DMS79 treated with DMSO at 0.1 percent for 48 hours (cell line): Measurements from ENCODE around the gene MRS2.
"Not testable (repeated sequence)": the region's sequence is repeated elsewhere in the genome, so short reads cannot be mapped to it uniquely, and the experiment has no call there.

Source experiments
- DNase-seq: peaks from one replicate; lab custom pipeline; 2025; lab: John Stamatoyannopoulos, UW

The MRS2 gene

DNA sequence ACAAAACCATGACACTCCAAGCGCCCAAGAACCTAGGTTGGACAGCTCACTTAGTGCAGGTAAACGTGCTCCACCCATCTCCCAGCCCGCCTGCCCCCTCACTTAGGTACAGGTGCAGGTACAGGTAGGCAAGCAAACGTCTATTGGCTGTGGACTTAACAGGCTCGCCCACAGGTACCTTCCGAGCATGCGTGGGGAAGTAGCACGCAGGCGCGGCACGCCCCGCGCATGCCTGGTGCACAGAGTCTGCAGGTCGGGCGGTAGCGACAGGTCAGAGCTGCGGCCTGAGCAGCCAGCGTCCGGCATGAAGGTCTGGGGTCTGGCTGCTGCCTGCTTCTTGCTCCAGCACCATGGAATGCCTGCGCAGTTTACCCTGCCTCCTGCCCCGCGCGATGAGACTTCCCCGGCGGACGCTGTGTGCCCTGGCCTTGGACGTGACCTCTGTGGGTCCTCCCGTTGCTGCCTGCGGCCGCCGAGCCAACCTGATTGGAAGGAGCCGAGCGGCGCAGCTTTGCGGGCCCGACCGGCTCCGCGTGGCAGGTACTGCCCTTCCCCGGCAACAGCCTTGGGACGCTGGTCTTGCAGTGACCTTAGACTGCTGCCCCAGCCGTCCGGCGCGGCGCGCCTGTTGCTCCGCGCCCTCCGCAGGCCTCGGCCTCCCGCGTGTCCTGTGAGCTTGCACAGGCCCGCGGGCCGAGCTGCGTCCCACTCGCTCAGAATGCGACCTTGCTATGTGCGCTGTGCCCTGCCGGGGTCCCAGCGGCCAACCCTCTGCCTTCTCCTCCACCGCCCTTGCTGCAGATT, at the start of gene MRS2:
Gene MRS2 (plus strand): TSS at position 240 of the 804 bp plus-strand sequence. CDS start 111 bp downstream, at position 351.
- peak; percentile 93 for DNase-seq

DNA sequence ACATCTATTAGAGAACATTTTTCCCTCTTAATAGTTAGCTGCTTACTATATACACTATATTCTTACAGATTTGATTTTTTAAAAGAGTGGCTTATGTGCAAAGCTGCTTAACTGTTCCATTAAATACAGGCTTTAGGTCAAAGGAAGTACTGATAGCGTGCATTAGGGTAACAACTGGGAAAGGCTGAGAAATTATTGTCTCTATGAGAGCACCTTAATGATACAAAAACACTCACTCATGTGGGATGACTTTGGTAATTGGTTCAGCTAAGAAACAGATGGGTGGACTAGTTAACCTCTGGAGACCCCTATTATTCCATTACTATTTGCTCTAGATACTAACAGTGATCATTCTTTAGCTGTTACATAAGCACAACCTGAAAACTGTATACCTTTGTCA, 48.9 kb upstream of the MRS2 start:
- no peak for DNase-seq

- no peak for DNase-seq
These were observed 47.3 kb upstream of the MRS2 start for GRCh38 chr6:24355393-24355792.

- no peak for DNase-seq
These were observed 46.3 kb upstream of the MRS2 start for GRCh38 chr6:24356310-24356973.

DNA sequence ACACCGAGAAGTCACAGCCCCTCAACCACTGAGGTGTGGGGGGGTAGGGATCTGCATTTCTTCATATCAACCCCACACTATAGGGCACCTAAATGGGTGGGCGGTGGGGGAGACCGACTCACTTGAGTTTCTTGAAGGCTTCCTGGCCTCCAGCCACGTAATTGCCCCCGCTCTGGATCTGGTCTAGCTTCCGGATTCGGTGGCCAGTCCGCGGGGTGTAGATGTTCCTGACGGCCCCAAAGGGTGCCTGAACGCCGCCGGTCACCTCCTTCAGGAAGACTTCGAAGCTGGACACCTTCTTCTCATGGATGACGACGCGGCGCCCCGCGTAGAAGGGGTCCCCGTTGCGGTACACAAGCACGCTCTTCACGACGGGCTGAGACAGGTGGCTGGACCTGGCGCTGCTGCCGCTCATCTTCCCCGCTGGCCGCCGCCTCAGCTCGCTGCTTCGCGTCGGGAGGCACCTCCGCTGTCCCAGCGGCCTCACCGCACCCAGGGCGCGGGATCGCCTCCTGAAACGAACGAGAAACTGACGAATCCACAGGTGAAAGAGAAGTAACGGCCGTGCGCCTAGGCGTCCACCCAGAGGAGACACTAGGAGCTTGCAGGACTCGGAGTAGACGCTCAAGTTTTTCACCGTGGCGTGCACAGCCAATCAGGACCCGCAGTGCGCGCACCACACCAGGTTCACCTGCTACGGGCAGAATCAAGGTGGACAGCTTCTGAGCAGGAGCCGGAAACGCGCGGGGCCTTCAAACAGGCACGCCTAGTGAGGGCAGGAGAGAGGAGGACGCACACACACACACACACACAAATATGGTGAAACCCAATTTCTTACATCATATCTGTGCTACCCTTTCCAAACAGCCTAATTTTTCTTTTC, 45.2 kb upstream of the MRS2 start, which contains the start of gene DCDC2:
Gene DCDC2 (minus strand): TSS at position 724 of the 883 bp plus-strand sequence. CDS start 309 bp downstream, at position 415.
- peak; percentile 53 for DNase-seq

GRCh38 chr6:24358219-24358821, 44.4 kb upstream of the MRS2 start:
- no peak for DNase-seq

- peak; percentile 84 for DNase-seq
These were observed 42.9 kb upstream of the MRS2 start for GRCh38 chr6:24359640-24360454.

GRCh38 chr6:24362363-24362762, 40.4 kb upstream of the MRS2 start:
- DNase-seq: not testable (repeated sequence)

- not testable (repeated sequence) for DNase-seq
These were observed 37.6 kb upstream of the MRS2 start for GRCh38 chr6:24365103-24365633.

- DNase-seq: no peak
These were observed 28.1 kb upstream of the MRS2 start for GRCh38 chr6:24374612-24375011.

- no peak for DNase-seq
These were observed 25.9 kb upstream of the MRS2 start for GRCh38 chr6:24376871-24377270.

DNA sequence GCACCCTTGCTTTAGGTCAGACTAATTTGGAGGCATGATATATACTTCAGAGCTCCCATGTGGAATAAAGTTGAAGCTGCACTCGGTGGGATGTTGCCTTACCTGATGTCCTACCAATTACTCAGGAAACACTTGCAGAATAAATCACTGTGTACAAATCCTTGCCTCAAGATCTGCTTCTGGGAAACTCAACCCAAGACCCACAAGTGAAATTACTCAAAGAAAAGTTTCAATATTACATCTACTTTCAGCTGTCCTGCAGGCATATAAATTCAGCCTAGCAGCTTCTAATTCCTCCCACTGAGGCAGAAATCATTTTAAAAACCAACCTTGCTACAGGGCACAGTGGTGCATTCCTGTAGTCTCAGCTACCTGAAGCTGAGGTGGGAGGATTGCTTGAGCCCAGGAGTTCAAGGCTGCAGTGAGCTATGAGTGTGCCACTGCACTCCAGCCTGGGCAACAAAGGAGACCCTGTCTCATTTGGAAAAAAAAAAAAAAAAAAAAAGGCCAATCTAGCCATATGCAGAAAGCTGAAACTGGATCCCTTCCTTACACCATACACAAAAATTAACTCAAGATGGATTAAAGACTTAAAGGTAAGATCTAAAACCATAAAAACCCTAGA, 24.2 kb upstream of the MRS2 start:
- DNase-seq: no peak

DNA sequence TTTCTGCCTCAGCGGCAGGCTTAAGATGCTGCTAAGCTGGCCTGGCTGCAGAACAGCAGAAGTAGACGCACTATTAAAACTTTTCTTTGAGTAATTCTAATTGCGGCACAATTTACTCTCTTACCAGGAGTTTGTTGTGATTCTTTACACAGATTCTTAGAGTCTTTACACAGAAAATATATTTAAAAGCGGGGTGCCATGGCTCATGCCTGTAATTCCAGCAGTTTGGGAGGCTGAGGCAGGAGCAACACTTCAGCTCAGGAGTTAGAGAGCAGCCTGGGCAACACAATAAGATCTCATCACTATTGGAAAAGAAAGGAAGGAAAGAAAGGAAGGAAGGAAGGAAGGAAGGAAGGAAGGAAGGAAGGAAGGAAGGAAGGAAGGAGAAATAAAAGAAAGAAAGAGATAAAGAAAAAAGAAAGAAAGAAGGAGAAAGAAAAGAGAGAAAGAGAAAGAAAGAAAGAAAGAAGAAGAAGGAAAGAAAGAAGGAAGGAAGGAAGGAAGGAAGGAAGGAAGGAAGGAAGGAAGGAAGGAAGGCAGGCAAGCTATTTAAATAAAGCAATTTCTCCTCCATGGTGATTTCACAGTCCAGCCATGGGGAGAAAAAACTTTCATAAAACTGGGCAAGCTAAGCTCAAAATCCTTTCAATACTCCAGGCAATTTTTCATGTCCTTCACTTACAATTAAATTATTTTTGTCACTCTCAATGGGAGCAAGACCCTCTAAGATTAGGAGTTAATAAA, 21.1 kb upstream of the MRS2 start:
- DNase-seq: no peak

GRCh38 chr6:24382220-24382540, 20.6 kb upstream of the MRS2 start:
- DNase-seq: no peak

DNA sequence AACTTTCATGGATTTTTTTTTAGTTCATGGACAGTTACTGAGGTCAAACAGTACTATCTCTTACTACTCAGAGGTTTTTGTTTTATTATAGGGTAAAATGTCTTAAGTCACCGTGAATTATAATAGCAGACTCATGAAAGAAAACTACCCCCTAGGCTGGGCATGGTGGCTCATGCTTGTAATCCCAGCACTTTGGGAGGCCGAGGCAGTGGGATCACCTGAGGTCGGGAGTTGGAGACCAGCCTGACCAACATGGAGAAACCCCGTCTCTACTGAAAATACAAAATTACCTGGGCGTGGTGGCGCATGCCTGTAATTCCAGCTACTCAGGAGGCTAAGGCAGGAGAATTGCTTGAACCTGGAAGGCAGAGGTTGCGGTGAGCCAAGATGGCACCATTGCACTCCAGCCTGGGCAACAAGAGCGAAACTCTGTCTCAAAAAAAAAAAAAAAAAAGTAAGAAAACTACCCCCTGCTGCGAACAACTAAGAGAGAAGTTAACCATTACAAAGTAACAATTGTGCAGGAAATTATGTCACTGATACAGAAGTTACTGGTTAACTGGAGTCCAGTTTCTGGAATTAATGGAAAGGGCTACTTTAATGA, 19.7 kb upstream of the MRS2 start:
- DNase-seq: not testable (repeated sequence)

DNA sequence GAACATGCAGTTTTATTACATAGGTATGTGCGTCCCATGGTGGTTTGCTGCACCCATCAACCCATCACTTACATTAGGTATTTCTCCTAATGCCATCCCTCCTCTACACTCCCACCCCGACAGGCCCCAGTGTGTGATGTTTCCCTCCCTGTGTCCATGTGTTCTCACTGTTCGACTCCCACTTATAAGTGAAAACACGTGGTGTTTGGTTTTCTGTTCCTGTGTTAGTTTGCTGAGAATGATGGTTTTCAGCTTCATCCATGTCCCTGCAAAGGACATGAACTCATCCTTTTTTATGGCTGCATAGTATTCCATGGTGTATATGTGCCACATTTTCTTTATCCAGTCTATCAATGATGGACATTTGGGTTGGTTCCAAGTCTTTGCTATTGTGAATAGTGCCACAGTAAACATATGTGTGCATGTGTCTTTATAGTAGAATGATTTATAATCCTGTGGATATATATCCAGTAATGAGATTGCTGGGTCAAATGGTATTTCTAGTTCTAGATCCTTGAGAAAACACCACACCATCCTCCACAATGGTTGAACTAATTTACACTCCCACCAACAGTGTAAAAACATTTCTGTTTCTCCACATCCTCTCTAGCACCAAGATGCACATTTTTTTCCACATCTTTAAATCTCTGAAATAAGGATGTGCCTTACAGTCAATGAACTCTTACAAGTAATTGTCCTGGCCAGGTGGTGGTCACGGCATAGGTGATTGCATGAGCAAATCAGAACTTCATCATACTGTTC, 18.2 kb upstream of the MRS2 start:
- DNase-seq: not testable (repeated sequence)

- no peak for DNase-seq
These were observed 17.0 kb upstream of the MRS2 start for GRCh38 chr6:24385536-24386269.

GRCh38 chr6:24387818-24388217, 14.9 kb upstream of the MRS2 start:
- DNase-seq: no peak
